ENCODE measurements around the gene CNTN1. TPM values are rescaled to one million over a fixed set of nuclear protein-coding genes. Genes with fewer than 3 reads are reported as not detected.
"Not testable (repeated sequence)": the region's sequence is repeated elsewhere in the genome, so short reads cannot be mapped to it uniquely, and the experiment has no call there.

CNTN1 gene
- total RNA-seq, 4 donors from 2014 or later, result 64.1 to 193 (median 92.4) TPM

DNA sequence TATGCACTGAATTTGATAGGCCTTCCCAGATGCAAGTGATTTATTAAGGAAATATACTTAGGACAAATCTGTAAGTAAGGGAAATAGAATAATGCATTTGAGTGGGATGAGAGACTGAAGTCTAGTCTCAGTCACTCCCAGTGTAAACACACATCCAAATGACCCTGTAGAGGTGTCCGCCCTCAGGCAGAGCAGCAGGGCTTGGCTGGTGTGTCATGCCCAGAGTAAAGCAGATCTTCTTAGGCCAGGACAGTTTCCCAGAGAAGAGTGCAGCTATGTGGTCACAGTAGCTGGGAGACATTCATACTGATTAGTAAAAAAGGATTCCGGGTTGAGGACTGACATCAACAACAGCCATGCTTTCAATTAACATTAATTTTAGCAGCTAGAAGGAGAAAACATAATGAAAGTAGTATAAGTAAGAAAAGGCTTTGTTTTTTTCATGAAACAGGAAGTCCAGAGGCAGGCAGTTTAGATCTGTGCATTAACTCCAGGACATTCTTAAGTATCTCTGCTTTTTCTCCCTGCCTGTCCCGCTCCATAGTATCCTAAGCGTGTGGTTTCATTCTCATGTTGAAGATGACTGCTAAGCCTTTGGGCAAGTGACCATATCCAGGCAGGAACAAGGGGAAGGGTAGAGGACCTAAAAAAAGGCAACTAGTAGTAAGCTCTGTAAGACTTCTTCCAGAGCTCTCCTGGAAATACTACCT lies 35.7 kb downstream of the CNTN1 start:
- no peak for ATAC-seq
- Histone ChIP-seq H3K27ac (no peak overlapping the region), H3K36me3 (no peaks in the 10 kb centered on the region), H3K4me3 (no peak overlapping the region), H3K4me1 (no peaks in the 10 kb centered on the region), H3K27me3 (no peaks in the 10 kb centered on the region), H3K9me3 (no peaks in the 10 kb centered on the region)
- TF ChIP-seq, protein P1, sequence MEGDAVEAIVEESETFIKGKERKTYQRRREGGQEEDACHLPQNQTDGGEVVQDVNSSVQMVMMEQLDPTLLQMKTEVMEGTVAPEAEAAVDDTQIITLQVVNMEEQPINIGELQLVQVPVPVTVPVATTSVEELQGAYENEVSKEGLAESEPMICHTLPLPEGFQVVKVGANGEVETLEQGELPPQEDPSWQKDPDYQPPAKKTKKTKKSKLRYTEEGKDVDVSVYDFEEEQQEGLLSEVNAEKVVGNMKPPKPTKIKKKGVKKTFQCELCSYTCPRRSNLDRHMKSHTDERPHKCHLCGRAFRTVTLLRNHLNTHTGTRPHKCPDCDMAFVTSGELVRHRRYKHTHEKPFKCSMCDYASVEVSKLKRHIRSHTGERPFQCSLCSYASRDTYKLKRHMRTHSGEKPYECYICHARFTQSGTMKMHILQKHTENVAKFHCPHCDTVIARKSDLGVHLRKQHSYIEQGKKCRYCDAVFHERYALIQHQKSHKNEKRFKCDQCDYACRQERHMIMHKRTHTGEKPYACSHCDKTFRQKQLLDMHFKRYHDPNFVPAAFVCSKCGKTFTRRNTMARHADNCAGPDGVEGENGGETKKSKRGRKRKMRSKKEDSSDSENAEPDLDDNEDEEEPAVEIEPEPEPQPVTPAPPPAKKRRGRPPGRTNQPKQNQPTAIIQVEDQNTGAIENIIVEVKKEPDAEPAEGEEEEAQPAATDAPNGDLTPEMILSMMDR (IDR thresholded peaks at IDR 0.05), result no peak
- TF ChIP-seq POLR2A (IDR thresholded peaks at IDR 0.05) (no peak), POLR2AphosphoS5 (IDR thresholded peaks at IDR 0.05) (no peak), EP300 (IDR thresholded peaks at IDR 0.05) (no peak)
- WGBS, 2 donors (ENCODE audit: low coverage in 1 of 2), result 83 to 94% methylated on average over 4 of the region's 4 CpGs

DNA sequence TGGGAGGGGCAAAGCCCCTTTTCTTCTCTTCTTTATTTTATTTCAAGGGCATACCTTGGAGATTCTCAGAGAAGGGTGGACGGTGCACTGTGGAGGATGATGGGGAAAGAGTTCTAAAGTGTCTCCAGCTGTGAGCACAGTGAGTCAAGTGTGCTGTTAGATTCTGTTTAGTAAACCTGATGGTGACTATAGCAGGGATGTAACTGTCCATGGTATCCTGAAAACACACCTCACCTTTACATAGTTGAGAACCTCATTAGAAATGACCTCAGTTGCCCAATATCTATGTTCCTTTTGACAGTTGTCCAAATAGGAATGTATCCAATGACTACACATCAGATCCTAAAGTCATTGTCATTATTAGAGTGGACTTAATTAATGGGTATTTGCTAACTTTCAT lies 38.0 kb downstream of the CNTN1 start:
- no peaks in the 10 kb centered on the region for H3K27me3 ChIP-seq
- H3K4me1 ChIP-seq, result no peaks in the 10 kb centered on the region
- no peak overlapping the region for H3K27ac ChIP-seq
- no peaks in the 10 kb centered on the region for H3K9me3 ChIP-seq
- no peak for ATAC-seq
- 75 to 80% methylated on average over 1 of the region's 1 CpG for WGBS, 2 donors (ENCODE audit: low coverage in 1 of 2)
- H3K36me3 ChIP-seq, result no peaks in the 10 kb centered on the region
- TF ChIP-seq POLR2AphosphoS5 (IDR thresholded peaks at IDR 0.05), result no peak
- H3K4me3 ChIP-seq, result no peak overlapping the region

DNA sequence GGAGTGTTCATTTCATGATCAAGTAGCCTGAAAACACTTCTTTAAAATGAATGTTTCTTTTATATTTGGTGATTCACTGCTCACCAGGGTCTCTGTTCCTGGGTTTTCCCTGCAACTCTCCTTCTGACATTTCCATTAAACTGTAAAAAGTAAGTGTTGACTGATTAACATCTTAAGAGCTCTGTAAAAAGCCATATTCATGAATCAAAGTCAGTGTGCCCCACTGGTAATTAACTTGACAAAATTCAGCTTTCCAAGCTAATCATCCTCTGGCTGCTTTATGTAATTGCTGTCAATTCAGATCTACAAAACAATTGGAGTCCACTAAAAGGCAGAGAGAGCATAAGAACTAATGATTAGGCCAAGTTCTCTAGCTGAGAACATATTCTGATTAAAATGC lies 41.6 kb downstream of the CNTN1 start:
- no peak for ATAC-seq
- H3K36me3 ChIP-seq, result no peaks in the 10 kb centered on the region
- TF ChIP-seq, protein P1 (IDR thresholded peaks at IDR 0.05), result no peak
- TF ChIP-seq POLR2AphosphoS5 (IDR thresholded peaks at IDR 0.05), result no peak
- no peak for TF ChIP-seq EP300 (IDR thresholded peaks at IDR 0.05)
- TF ChIP-seq POLR2A (IDR thresholded peaks at IDR 0.05), result no peak
- H3K27ac ChIP-seq, result no peak overlapping the region
- no peaks in the 10 kb centered on the region for H3K4me1 ChIP-seq
- H3K4me3 ChIP-seq, result no peak overlapping the region
- H3K9me3 ChIP-seq, result no peaks in the 10 kb centered on the region
- H3K27me3 ChIP-seq, result no peaks in the 10 kb centered on the region

DNA sequence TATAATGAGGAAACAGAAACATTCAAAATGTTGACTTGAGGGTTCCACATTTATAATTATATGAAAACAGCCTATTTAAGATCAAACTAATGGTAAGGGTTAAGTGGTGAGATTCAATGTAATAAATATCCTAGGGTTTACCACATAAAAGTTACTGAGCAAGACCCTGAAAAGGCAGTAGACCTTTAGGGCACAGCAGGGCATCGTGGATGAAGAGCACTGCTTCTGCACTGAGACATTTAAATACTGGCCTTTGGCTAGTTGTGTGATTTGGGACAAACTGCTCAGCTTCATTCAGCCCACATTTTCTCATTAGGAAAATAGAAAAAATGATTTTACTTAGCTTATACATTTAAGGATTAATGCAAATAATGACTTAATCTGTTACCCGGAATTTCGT lies 42.0 kb downstream of the CNTN1 start:
- no peak for ATAC-seq
- H3K36me3 ChIP-seq, result no peaks in the 10 kb centered on the region
- no peaks in the 10 kb centered on the region for H3K4me1 ChIP-seq
- TF ChIP-seq EP300 (IDR thresholded peaks at IDR 0.05), result no peak
- TF ChIP-seq POLR2AphosphoS5 (IDR thresholded peaks at IDR 0.05), result no peak
- TF ChIP-seq POLR2A (IDR thresholded peaks at IDR 0.05), result no peak
- TF ChIP-seq, protein P1 (IDR thresholded peaks at IDR 0.05), result no peak
- H3K27me3 ChIP-seq, result no peaks in the 10 kb centered on the region
- H3K9me3 ChIP-seq, result no peaks in the 10 kb centered on the region
- H3K4me3 ChIP-seq, result no peak overlapping the region
- whole genome bisulfite sequencing, 2 donors (ENCODE audit: low coverage in 1 of 2), result 73 to 89% methylated on average over 3 of the region's 3 CpGs
- H3K27ac ChIP-seq, result no peak overlapping the region

DNA sequence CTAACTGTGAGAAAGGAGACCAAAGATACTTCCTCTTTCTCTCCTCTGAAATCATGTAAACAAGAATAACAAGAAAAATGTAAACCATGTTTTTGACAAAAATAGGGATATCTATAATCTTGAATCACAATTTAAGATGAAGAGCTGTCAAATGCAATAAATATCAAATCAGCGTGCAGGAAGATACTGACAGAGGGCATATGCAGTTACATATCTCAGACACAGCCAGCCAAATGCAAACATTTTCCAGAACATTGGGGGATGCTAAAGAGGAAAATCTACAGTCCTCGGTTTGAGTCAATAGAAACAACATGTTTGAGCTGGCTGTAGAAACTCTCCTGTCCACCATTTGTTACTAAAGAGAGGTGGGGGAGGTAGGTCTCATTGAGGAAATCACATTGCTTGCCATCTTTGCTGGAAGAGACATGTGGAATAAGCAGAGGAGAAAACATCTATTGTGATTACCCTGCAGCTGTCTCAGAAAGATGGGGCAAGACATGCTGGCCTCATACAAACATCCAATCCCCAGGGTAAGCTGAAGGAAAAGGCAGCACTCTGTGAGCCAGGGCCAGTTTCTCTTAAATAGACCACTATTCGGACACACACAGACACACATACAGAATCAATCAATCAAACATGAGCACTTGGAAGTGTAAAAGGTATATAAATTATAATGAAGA lies 43.5 kb downstream of the CNTN1 start:
- Histone ChIP-seq H3K36me3 (no peaks in the 10 kb centered on the region), H3K27me3 (no peaks in the 10 kb centered on the region), H3K4me3 (no peak overlapping the region), H3K27ac (no peak overlapping the region), H3K9me3 (no peaks in the 10 kb centered on the region), H3K4me1 (no peaks in the 10 kb centered on the region)
- ATAC-seq, result no peak
- TF ChIP-seq POLR2A (IDR thresholded peaks at IDR 0.05), result no peak
- TF ChIP-seq, protein P1 (IDR thresholded peaks at IDR 0.05), result no peak
- TF ChIP-seq EP300 (IDR thresholded peaks at IDR 0.05), result no peak
- TF ChIP-seq POLR2AphosphoS5 (IDR thresholded peaks at IDR 0.05), result no peak
- 71 to 78% methylated on average over 3 of the region's 3 CpGs for WGBS, 2 donors (ENCODE audit: low coverage in 1 of 2)

DNA sequence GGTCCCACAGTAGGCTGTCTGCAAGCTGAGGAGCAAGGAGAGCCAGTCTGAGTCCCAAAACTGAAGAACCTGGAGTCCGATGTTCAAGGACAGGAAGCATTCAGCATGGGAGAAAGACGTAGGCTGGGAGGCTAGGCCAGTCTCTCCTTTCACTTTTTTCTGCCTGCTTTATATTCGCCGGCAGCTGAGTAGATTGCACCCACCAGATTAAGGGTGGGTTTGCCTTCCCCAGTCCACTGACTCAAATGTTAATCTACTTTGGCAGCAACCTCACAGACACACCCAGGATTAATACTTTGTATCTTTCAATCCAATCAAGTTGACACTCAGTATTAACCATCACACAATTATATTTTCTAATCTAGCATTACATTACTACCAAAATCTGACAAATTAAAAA lies 45.2 kb downstream of the CNTN1 start:
- not testable (repeated sequence) for H3K4me1 ChIP-seq, H3K4me3 ChIP-seq, ATAC-seq, H3K9me3 ChIP-seq, H3K27me3 ChIP-seq, H3K27ac ChIP-seq, H3K36me3 ChIP-seq
- WGBS, 2 donors (ENCODE audit: low coverage in 1 of 2), result 85 to 100% methylated on average over 1 to 4 of the region's 4 CpGs
